Breast epithelium (tissue), 3 donors: ENCODE results near the gene MARCHF3.

Experiments used
- POLR2A ChIP-seq: fragments of 450-650 bp; IDR thresholded peaks from one replicate; pipeline ENCODE4 v1.6.1; 2016; ENCODE audit warnings: antibody characterized with exemption, mild to moderate bottlenecking, moderate library complexity
- POLR2AphosphoS5 ChIP-seq, 3 donors: sonication (generic); formaldehyde crosslinking; IDR thresholded peaks; one replicate each; pipeline ENCODE4 v1.6.1; 2017; ENCODE audit warnings: antibody characterized with exemption in 3 of 3
- TF ChIP-seq, protein P1 (sequence below), 3 donors: fragments of 450-650 bp; IDR thresholded peaks; one replicate each; pipeline ENCODE4 v1.5.1; 2016 to 2017; ENCODE audit warnings: antibody characterized with exemption in 3 of 3, mild to moderate bottlenecking in 3 of 3, moderate library complexity in 3 of 3

DNA sequence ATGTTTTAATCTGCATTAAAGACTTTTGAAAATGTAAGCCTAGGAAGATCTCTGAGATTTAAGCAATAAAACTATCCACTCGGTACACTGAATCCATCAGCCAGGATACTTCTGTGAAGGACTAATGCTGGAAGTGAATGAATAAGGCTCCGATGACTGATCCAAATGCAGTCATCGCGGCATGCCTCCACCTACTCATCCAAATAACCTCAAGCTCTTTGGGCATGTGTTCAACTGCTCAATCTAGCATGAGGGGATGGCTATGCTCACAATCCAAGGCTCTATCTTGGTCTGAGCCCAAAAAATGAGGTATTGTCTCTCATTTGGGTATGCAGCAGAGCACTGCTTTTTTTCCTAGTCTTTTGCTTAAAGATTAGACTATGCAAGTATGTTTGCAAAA, 19.2 kb downstream of the MARCHF3 start:
- no peak for TF ChIP-seq POLR2A
- TF ChIP-seq, protein P1, sequence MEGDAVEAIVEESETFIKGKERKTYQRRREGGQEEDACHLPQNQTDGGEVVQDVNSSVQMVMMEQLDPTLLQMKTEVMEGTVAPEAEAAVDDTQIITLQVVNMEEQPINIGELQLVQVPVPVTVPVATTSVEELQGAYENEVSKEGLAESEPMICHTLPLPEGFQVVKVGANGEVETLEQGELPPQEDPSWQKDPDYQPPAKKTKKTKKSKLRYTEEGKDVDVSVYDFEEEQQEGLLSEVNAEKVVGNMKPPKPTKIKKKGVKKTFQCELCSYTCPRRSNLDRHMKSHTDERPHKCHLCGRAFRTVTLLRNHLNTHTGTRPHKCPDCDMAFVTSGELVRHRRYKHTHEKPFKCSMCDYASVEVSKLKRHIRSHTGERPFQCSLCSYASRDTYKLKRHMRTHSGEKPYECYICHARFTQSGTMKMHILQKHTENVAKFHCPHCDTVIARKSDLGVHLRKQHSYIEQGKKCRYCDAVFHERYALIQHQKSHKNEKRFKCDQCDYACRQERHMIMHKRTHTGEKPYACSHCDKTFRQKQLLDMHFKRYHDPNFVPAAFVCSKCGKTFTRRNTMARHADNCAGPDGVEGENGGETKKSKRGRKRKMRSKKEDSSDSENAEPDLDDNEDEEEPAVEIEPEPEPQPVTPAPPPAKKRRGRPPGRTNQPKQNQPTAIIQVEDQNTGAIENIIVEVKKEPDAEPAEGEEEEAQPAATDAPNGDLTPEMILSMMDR (IDR thresholded peaks at IDR 0.05) = no peak
- no peak for TF ChIP-seq POLR2AphosphoS5 (IDR thresholded peaks at IDR 0.05)
